Measurements from ENCODE around the gene ZIK1. TPM values are rescaled to one million over a fixed set of nuclear protein-coding genes. Genes with fewer than 3 reads are reported as not detected.

Gene ZIK1
- total RNA-seq, 1 donor from 2014 or later = 4.4 TPM

DNA sequence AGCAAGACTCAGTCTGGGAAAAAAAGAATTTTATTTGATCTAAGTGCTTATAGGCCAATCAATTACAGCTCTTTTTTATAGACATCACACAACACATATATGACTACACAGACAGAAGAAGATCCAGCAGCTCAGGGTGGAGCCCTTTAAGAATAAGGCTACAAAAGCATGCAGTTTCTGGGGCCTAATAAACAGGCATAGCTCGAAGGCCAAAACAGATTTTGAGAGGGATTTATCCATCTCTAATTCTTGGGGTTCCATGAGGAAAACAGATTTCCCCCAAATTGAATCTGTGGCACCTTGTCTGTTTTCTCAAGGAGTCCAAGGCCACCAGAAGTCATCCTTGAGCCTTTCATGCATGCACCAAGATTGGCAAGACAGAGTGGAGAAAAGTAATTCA, 20.4 kb upstream of the ZIK1 start:
- TF ChIP-seq POLR2AphosphoS5 (IDR thresholded peaks at IDR 0.05; ENCODE audit: insufficient read depth in 1 of 2, low read depth in 1 of 2) (no peak), POLR2A (IDR thresholded peaks at IDR 0.05) (no peak), CTCF (IDR thresholded peaks at IDR 0.05) (no peak)
- intact Hi-C loops (cut with DNase I) = no loop called here
- H3K27me3 ChIP-seq = no peaks in the 10 kb centered on the region
- DNase-seq (ENCODE audit: extremely low spot score in 2 of 2) = no peak
- H3K9me3 ChIP-seq = peaks cover 41% of the 10 kb centered on the region
- H3K36me3 ChIP-seq = no peaks in the 10 kb centered on the region
- H3K4me1 ChIP-seq = peaks cover 13% of the 10 kb centered on the region
- no peak overlapping the region for H3K27ac ChIP-seq
- H3K4me3 ChIP-seq = no peak overlapping the region

DNA sequence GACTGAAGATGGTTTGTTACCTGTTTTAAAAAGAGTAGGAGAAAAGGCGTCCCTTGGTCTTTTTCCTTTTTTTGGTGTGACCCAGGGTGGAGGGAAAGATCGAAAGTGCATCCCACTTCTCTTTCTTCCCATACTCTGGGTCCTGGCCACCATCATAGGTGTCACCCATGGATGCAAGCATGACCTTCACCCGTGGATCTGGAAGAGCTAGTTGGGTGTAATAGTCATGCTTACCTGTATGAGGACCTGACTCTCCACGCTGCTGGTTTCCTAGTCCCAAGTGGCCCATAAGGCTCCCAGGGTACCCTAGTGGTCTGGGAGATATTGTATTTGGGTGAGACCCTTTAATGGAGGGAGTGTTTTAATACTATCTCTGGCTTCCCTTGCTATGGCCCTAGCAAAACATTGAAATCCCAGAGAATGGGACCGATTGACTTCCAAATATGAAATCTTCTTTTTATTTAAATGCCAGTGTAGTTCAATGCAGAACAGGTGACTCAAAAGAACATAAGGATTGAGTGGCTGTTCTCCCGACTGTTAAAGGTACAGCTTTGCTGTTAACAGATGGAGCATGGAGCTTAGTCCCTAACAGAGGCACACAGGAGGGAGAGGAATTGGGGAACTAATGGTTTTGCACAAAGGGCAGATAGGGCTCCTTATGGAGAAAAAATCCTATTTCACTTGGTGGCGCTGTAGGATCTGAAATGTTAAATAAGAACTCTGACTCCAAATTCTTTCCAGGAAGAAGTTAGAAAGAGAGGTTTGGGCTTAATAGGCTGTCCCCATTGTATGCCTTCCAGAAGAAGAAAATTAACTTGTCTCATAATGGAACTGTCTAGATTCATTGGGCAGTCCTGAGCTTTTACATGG, 17.3 kb upstream of the ZIK1 start:
- TF ChIP-seq CTCF (IDR thresholded peaks at IDR 0.05) (no peak), POLR2A (IDR thresholded peaks at IDR 0.05) (no peak), POLR2AphosphoS5 (IDR thresholded peaks at IDR 0.05; ENCODE audit: insufficient read depth in 1 of 2, low read depth in 1 of 2) (no peak)
- no peak for DNase-seq (ENCODE audit: extremely low spot score in 2 of 2)
- H3K9me3 ChIP-seq = peaks cover 70% of the 10 kb centered on the region

DNA sequence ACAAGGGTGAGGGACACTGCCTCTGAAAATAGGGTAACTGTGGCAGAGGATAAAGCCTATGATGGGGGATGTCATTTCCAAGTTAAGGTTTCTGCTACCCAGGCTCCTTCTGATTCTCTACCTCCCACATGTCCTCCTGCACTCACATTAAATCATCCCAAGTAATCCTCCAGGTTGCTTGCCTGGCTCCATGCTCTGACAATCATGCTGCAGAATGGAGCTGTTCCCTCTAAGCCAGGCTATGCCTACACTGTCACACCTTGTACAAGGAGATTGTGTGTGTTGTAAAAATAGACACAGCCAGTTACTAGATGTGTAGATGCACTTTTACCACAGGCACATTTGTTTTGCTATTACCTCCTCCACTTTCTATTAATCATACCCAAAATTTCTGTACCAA, 13.2 kb upstream of the ZIK1 start:
- intact Hi-C loops (cut with DNase I) = no loop called here
- Histone ChIP-seq H3K4me3 (no peak overlapping the region), H3K36me3 (peaks cover 15 to 41% of the 10 kb centered on the region in 2 donors), H3K4me1 (no peaks in the 10 kb centered on the region), H3K9me3 (peaks cover 90% of the 10 kb centered on the region), H3K27me3 (no peaks in the 10 kb centered on the region), H3K27ac (no peak overlapping the region)
- no peak for TF ChIP-seq POLR2AphosphoS5 (IDR thresholded peaks at IDR 0.05; ENCODE audit: insufficient read depth in 1 of 2, low read depth in 1 of 2)
- no peak for TF ChIP-seq CTCF (IDR thresholded peaks at IDR 0.05)
- TF ChIP-seq POLR2A (IDR thresholded peaks at IDR 0.05) = no peak
- no peak for DNase-seq (ENCODE audit: extremely low spot score in 2 of 2)

More for the DNA sequence above, 17.3 kb upstream of the ZIK1 start:
- no peak overlapping the region for H3K27ac ChIP-seq
- H3K4me1 ChIP-seq = no peaks in the 10 kb centered on the region
- H3K27me3 ChIP-seq = no peaks in the 10 kb centered on the region
- no peaks in the 10 kb centered on the region for H3K36me3 ChIP-seq
- no peak overlapping the region for H3K4me3 ChIP-seq
- intact Hi-C loops (cut with DNase I) = no loop called here

- peaks cover 15 to 57% of the 10 kb centered on the region in 2 donors for H3K36me3 ChIP-seq
- no peaks in the 10 kb centered on the region for H3K27me3 ChIP-seq
- H3K9me3 ChIP-seq = peaks cover 89% of the 10 kb centered on the region
- H3K27ac ChIP-seq = no peak overlapping the region
- no peak overlapping the region for H3K4me3 ChIP-seq
- DNase-seq (ENCODE audit: extremely low spot score in 2 of 2) = no peak
- H3K4me1 ChIP-seq = peaks cover 2% of the 10 kb centered on the region
- intact Hi-C loops (cut with DNase I) = no loop called here
- TF ChIP-seq CTCF (IDR thresholded peaks at IDR 0.05) (no peak), POLR2AphosphoS5 (IDR thresholded peaks at IDR 0.05; ENCODE audit: insufficient read depth in 1 of 2, low read depth in 1 of 2) (no peak), POLR2A (IDR thresholded peaks at IDR 0.05) (no peak)
Observed at GRCh38 chr19:57572415-57572947, 11.5 kb upstream of the ZIK1 start.

DNA sequence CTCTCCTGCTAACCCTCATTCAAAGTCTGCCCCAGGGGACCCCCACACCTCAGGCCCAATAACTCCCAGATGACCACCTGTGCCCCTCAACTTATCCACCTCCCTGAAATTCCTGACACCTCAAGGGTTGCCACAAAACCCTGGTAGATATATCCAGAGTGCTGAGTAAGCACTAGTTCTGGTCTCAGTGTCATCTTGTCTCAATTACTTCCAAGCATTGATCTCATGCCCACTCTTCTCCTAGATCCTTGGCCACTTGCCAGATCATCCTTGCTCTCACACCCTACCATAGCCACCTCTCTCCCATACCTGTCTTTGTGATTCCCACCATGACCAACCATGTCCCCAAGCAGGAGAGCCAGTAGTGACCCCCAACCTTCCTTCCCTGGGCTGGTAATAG, 7.3 kb upstream of the ZIK1 start:
- Histone ChIP-seq H3K4me1 (peaks cover 11% of the 10 kb centered on the region), H3K27ac (no peak overlapping the region), H3K27me3 (no peaks in the 10 kb centered on the region), H3K4me3 (no peak overlapping the region), H3K9me3 (peaks cover 56% of the 10 kb centered on the region), H3K36me3 (peaks cover 15 to 57% of the 10 kb centered on the region in 2 donors)
- no peak for TF ChIP-seq POLR2A (IDR thresholded peaks at IDR 0.05)
- no peak for TF ChIP-seq POLR2AphosphoS5 (IDR thresholded peaks at IDR 0.05; ENCODE audit: insufficient read depth in 1 of 2, low read depth in 1 of 2)
- TF ChIP-seq CTCF (IDR thresholded peaks at IDR 0.05) = no peak
- intact Hi-C loops (cut with DNase I) = no loop called here
- DNase-seq (ENCODE audit: extremely low spot score in 2 of 2) = no peak
